Measurements from ENCODE around the gene TTLL4.

The TTLL4 gene

GRCh38 chr2:218748741-218749441, 38.3 kb downstream of the TTLL4 start:
- H3K9me3 ChIP-seq (ENCODE audit: control insufficient read depth, insufficient read depth, low read length), result no peaks in the 10 kb centered on the region
- no peaks in the 10 kb centered on the region for H3F3A ChIP-seq (ENCODE audit: control insufficient read depth, insufficient read depth)
- H3K9me2 ChIP-seq (replicated peaks; ENCODE audit: control insufficient read depth, low read length), result no peaks in the 10 kb centered on the region
- no peaks in the 10 kb centered on the region for H3K4me1 ChIP-seq (ENCODE audit: control insufficient read depth, low read length)
- no peak overlapping the region for H3K4me3 ChIP-seq (ENCODE audit: low read length)
- no peaks in the 10 kb centered on the region for H3K27me3 ChIP-seq (ENCODE audit: control insufficient read depth, low read length)
- H3K27ac ChIP-seq (ENCODE audit: low read depth, low read length), result no peak overlapping the region
- H3K36me3 ChIP-seq (ENCODE audit: control insufficient read depth, low read length), result peaks cover 84% of the 10 kb centered on the region
- no peak overlapping the region for H3K4me2 ChIP-seq (ENCODE audit: low read length)
- H3K79me2 ChIP-seq (ENCODE audit: control insufficient read depth, low read length), result no peaks in the 10 kb centered on the region
- no peaks in the 10 kb centered on the region for H4K20me1 ChIP-seq (ENCODE audit: control insufficient read depth, insufficient read depth, low read depth, low read length)
- TF ChIP-seq CTCF (IDR thresholded peaks at IDR 0.05; ENCODE audit: low read depth, low read length, poor library complexity, severe bottlenecking) (no peak), EZH2phosphoT487 (IDR thresholded peaks at IDR 0.05; ENCODE audit: borderline replicate concordance, low read length) (no peak)

GRCh38 chr2:218754201-218754600, 43.6 kb downstream of the TTLL4 start:
- Histone ChIP-seq H3K4me2 (ENCODE audit: low read length) (no peak overlapping the region), H3K27ac (ENCODE audit: low read depth, low read length) (no peak overlapping the region), H3K4me3 (ENCODE audit: low read length) (no peak overlapping the region), H3F3A (ENCODE audit: control insufficient read depth, insufficient read depth) (no peaks in the 10 kb centered on the region), H4K20me1 (ENCODE audit: control insufficient read depth, insufficient read depth, low read depth, low read length) (no peaks in the 10 kb centered on the region), H3K9me3 (ENCODE audit: control insufficient read depth, insufficient read depth, low read length) (no peaks in the 10 kb centered on the region), H3K27me3 (ENCODE audit: control insufficient read depth, low read length) (no peaks in the 10 kb centered on the region), H3K79me2 (ENCODE audit: control insufficient read depth, low read length) (no peaks in the 10 kb centered on the region), H3K9me2 (replicated peaks; ENCODE audit: control insufficient read depth, low read length) (no peaks in the 10 kb centered on the region), H3K4me1 (ENCODE audit: control insufficient read depth, low read length) (no peaks in the 10 kb centered on the region), H3K36me3 (ENCODE audit: control insufficient read depth, low read length) (peaks cover 62% of the 10 kb centered on the region)
- TF ChIP-seq CTCF (IDR thresholded peaks at IDR 0.05; ENCODE audit: low read depth, low read length, poor library complexity, severe bottlenecking) (no peak), EZH2phosphoT487 (IDR thresholded peaks at IDR 0.05; ENCODE audit: borderline replicate concordance, low read length) (no peak)

GRCh38 chr2:218754781-218755180, 44.1 kb downstream of the TTLL4 start:
- Histone ChIP-seq H3K27ac (ENCODE audit: low read depth, low read length) (no peak overlapping the region), H3K4me2 (ENCODE audit: low read length) (no peak overlapping the region), H4K20me1 (ENCODE audit: control insufficient read depth, insufficient read depth, low read depth, low read length) (no peaks in the 10 kb centered on the region), H3K9me3 (ENCODE audit: control insufficient read depth, insufficient read depth, low read length) (no peaks in the 10 kb centered on the region), H3K9me2 (replicated peaks; ENCODE audit: control insufficient read depth, low read length) (no peaks in the 10 kb centered on the region), H3K4me1 (ENCODE audit: control insufficient read depth, low read length) (no peaks in the 10 kb centered on the region), H3K4me3 (ENCODE audit: low read length) (no peak overlapping the region), H3F3A (ENCODE audit: control insufficient read depth, insufficient read depth) (no peaks in the 10 kb centered on the region), H3K79me2 (ENCODE audit: control insufficient read depth, low read length) (no peaks in the 10 kb centered on the region), H3K36me3 (ENCODE audit: control insufficient read depth, low read length) (peaks cover 59% of the 10 kb centered on the region), H3K27me3 (ENCODE audit: control insufficient read depth, low read length) (no peaks in the 10 kb centered on the region)
- TF ChIP-seq CTCF (IDR thresholded peaks at IDR 0.05; ENCODE audit: low read depth, low read length, poor library complexity, severe bottlenecking) (no peak), EZH2phosphoT487 (IDR thresholded peaks at IDR 0.05; ENCODE audit: borderline replicate concordance, low read length) (no peak)
